ENCODE measurements around the gene HINT3.

DNA sequence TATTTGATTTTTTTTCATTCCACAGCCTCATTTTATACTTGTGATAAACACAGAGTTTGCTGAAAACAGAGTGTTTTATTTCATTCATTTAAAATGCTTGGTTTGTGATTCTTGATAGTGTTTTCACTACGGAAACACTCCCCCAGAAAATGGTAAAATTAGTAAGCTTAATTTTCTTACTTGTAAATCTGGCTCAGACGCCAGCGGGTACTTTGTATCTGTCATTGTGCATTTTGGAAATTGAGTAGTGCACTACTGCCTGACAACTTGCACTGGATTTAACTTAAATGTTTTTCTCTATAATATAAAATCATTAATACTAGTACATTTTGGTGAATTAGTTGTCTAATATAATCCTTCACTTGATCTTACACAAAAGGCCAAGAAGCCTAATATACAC lies 37.0 kb upstream of the HINT3 start:
- TF ChIP-seq FOXM1 (IDR thresholded peaks at IDR 0.05; ENCODE audit: borderline replicate concordance) (no peak), ARNT (IDR thresholded peaks at IDR 0.05) (no peak), TARDBP (IDR thresholded peaks at IDR 0.05) (no peak), HDGF (IDR thresholded peaks at IDR 0.05; ENCODE audit: borderline replicate concordance) (no peak)

All from HEK293T (cell line).